OCI-M1 (cell line): Measurements from ENCODE around the gene DNAI2.
A peak's percentile ranks its signal among the peaks of the same experiment; 100 is the strongest.

Experiments
- DNase-seq: peaks from one replicate; lab custom pipeline; 2025; lab: John Stamatoyannopoulos, UW

Gene DNAI2

DNA sequence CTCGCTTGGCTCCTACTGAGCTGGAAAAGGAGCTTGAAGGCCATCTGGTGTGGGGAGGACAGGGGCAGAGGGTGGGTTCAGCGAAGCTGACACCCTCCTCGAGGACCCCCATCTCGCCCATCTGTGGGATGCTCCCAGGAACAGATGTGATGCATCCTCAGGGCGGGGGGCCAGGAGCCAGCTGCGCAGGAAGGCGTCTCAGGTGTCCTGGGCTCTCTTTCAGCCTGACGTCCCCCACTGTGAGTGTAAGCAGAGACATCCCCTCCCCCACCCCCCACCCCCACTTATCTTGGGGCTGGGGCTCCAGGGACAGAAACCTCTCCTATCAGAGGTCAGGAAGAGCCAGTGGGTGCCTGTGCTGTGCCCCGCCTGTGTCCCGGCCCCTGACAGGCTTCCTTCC lies 68.2 kb downstream of the DNAI2 start:
- no peak for DNase-seq

DNA sequence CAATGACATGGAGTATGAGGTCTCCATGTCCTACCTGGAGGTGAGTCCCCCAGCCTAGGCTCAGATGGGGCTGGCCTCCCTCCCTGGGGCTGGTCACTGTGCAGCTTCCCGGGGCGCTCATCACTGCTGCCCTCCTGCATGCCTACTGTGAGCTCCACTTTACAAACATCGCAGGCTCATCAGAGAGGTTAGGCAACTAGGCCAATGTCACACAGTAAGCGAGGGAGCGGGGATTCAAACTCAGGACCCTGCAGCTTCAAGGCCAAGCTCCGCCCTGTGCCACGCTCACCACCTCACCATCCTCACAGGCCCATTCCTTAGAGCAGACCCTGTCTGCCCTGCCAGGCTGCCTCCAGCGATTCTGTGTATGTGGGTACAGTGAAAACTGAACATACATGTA lies 69.1 kb downstream of the DNAI2 start:
- no peak for DNase-seq

DNA sequence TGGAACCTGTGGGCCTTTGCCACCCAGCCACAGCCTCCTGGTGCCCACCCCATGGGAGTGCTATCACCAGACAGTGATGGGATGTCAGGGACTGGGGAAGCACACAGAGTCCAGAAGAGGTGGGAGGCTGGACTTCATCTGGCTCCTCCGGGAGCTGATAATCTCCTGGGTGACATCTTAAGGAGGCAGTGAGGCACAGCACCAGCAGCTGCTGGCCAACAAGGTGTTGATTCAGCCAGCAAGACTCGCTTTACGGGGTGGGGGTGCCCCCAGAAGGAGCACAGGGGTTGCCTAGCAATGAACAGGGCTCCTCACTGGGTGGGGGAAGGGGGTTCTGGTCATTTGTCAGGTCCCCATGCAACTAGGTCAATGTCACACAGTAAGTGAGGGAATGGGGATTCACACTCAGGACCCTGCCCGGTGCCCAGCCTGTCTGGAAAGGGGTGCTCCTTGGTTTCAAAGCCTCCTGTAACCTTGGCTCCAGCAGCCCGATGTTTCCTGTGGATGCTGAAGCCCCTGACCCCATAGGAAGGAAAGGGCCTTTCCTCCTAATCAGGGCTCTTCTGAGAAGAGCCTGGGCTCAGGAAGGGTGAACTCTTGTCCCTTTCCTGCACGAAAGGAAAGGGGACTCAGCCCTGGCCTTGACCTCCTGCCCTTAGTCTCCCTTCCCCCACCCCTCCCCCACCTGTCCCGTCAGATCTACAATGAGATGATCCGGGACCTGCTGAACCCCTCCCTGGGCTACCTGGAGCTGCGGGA lies 69.7 kb downstream of the DNAI2 start:
- no peak for DNase-seq

DNA sequence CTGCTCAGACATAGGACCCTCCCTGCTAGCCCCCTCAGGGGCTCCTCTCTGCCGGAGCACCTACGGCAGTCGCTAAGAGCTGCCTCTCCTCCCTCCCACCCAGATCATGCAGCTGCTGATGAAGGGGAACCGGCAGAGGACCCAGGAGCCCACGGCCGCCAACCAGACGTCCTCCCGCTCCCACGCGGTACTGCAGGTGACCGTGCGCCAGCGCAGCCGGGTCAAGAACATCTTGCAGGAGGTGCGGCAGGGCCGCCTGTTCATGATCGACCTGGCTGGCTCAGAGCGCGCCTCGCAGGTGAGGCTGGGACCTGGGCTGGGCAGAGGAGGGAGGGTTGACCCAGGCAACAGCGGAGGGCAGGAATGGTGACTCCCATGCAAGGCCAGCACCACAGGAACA lies 70.6 kb downstream of the DNAI2 start:
- no peak for DNase-seq

DNA sequence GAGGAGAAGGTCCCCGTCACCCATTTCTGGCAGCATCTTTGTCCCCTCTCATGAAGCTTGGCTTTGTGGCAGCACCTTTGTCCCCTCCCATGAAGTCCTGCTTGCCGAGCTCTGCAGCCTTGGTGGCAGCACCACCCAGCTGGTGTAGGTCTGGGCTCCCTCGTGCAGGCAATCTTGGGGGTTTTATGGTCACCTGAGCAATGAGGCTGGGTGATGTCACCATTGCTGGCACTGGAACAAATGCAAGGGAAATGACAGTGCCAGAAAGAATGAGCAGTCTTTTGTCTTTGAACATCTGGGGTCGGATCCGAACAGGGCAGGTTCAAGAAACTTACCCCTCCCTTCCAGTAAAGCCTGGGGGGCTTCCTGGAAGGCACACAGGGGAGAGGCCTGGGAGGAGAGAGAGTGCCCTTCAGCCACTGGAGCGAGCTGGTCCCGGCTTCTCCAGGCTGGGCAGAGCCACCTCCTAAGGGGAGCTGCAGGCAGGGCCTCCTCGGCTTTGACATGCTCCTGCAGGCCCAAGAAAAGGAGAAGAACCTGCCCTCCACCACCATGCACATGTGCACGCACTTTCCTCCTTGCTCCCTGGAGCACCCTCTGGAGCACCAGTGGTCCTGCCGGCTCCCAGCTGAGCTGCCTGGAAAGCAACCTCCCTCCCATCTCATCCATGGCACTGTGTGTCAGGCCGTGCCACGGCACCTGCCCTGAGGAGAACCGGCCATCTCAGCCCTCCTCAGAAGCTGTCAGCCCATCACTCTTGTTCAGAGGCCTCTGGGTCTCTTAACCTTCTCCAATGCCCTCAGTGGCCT lies 71.6 kb downstream of the DNAI2 start:
- DNase-seq, result no peak

DNA sequence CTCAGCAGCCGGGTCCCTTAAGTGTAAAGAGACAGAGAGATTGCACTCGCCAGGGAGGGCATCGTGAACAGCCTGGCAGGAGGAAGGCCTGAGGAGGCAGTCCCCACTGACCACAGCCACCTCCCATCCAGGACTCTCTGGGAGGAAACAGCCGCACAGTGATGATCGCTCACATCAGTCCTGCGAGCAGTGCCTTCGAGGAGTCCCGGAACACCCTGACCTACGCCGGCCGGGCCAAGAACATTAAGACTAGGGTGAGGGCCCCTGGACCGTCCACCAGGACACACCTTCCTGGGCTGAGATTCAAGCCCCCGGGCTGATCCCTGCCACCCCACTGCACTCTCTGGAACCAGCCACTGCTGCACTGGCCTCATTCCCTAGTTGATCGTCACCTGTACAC lies 73.6 kb downstream of the DNAI2 start:
- no peak for DNase-seq

DNA sequence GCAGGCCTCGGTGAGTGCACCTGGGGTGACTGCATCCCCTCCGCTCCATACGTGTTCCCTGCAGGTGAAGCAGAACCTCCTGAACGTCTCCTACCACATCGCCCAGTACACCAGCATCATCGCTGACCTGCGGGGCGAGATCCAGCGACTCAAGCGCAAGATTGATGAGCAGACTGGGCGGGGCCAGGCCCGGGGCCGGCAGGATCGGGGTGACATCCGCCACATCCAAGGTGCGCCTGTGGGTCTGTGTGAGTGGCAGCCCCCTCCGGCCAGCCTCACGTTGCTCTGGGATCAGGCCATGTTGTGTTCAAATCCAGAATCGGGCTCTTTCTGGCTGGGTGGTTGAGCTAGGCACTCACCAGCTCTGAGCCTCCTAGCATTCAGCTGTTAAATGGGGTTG lies 75.1 kb downstream of the DNAI2 start:
- no peak for DNase-seq

DNA sequence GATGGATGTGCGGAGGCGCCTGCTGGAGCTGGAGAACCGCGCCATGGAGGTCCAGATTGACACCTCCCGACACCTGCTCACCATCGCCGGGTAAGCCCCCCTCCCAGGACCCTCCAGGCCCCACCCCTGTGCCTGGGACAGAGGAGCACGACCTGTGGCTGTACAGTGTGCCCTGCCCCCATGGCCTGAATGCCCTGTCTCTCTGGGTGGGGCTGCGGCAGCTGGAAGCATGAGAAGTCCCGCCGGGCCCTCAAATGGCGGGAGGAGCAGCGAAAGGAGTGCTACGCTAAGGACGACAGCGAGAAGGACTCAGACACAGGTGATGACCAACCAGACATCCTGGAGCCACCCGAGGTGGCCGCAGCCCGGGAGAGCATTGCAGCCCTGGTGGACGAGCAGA lies 76.5 kb downstream of the DNAI2 start:
- no peak for DNase-seq

DNA sequence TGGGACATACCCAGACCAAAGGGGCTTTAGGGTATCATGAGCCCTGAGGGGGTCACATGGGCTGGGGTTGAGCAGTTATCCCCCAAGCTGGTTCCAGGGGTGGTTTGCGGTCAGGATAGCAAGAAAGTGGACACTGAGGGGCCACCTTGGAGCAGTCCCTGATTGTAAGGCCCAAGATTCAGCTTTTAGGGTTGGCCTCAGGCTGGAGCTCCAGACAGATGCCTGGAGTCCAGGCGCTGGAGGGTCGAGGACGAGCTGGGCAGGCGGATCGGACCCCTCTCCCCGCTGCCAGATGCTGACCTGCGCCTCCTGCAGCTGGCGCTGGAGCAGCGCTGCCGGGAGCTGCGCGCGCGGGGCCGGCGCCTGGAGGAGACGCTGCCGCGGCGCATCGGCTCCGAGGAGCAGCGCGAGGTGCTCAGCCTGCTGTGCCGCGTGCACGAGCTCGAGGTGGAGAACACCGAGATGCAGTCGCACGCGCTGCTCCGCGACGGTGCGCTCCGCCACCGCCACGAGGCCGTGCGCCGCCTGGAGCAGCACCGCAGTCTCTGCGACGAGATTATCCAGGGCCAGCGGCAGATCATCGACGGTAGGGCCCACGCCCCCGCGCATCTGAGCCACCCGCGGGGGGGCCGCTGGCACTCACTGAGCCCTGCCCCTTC lies 77.6 kb downstream of the DNAI2 start:
- DNase-seq, result no peak

DNA sequence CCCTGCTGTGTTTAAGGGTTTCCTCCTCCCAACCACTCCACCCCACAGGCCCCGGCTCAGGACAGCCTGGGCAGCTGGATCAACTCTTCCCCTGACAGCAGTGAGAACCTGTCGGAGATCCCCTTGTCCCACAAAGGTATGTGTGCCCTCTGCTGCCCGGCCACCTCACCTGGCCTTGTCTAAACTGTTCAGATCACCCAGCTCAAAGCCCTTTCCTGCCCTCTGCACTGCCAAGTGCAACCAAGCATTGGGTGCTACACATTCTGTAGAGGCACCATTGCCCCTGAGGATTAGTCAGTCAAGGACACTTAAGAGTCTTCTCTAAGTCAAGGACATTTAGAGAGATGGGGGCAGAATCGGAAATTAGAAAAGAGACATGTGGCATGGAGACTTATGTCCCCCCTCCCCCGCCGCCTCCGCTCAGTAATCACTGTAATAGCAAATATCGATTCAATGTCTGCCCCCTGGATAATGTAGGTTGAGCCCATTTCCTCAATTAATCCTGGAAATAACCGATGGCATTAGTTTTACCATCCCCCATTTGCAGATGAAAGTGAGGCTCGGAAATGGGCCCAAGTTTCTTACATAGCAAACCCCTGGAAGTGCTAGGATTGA lies 79.5 kb downstream of the DNAI2 start:
- DNase-seq, result no peak

DNA sequence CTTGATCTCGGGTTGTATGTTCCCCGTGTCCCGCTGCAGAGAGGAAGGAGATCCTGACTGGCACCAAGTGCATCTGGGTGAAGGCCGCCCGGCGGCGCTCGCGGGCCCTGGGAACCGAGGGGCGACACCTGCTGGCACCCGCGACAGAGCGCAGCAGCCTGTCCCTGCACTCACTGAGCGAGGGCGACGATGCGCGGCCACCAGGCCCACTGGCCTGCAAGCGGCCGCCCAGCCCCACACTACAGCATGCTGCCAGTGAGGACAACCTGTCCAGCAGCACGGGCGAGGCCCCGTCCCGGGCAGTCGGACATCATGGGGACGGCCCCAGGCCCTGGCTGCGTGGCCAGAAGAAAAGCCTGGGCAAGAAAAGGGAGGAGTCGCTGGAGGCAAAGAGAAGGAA lies 80.1 kb downstream of the DNAI2 start:
- DNase-seq, result peak; percentile 75

DNA sequence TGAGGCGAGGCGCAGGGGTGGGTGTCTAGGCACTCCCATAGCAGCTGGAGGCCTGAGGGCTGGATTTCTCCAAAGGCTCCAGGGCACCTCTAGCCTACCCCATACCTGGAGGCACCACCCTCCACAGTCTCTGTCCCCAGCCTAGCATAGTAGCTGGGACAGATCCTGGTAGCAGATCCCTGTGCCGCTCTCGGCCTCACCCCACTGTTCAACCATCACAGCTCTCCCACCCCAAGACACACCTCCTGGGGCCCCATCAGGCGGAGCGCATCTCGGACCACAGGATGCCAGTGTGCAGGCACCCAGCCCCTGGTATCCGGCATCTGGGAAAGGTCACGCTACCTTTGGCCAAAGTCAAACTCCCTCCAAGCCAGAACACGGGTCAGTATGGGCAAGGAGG lies 80.5 kb downstream of the DNAI2 start:
- no peak for DNase-seq

DNA sequence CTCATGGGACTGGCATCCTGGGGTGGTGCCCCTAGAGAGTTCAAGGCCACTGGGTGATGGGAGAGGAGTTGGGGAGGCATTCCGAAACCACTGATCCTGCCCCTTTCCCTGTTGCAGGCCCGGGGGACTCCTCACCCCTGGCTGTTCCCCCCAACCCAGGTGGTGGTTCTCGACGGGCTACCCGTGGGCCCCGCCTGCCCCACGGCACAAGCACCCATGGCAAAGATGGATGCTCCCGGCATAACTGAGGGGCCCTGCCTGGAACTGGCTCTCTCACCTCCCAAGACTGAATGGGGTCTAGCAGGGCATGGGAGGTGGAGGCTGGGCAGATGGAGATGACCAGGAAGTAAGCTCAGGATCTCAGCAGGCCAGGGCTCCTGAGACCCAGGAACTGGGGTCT lies 81.0 kb downstream of the DNAI2 start:
- no peak for DNase-seq

DNA sequence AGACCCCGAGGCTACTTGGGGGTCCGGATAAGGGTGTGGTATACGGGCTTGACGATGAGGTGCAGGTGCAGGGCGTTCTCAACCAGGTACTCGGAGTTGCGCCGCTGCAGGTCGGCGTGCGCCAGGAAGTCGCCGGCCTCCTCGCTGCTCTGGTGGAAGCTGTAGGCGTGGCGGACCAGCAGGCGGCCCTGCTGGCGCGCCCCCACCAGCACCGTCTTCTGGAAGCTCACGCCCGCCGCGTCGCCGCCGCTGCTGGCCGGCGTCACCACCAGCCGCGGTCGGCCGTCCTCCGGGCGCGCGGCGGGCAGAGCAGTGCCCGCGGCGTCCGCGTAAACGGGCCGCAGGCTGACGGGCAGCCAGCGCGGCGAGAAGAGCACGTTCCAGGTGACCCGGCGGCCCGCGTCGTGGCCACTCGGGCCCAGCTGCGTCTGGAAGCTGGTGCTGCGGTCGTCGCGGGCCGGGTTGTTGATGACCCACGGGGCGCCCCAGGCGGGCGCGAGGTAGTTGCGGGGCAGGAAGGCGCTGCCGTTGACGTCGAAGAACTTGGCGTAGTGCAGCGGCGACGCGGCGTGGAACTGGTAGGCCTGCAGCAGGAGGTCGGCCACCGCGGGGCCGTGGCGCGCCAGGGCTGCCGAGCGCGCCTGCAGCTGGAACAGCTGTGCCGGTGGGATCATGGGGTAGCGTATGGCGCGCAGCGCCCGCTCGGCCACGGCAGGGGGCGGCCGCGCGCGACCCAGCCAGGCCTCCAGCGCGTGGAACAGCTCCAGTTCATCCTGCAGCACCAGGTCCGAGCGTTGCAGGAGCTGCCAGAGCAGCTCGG lies 82.8 kb downstream of the DNAI2 start:
- DNase-seq, result no peak

DNA sequence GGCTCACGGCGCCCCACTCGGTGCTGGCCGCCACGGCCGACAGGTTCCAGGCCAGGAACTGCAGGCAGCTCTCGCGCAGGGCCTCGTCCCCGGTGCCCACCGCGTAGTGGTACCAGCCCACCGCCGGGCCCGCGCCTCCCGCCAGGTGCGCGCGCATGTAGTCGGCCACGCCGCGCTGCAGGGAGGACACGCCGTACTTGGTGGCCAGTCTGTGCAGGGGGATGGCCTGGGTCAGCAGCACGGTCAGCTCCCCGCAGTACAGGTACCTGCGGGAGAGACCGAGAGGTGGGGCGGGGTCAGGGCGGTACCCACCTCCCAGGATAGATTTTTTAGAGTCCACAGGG lies 83.4 kb downstream of the DNAI2 start:
- DNase-seq, result no peak

DNA sequence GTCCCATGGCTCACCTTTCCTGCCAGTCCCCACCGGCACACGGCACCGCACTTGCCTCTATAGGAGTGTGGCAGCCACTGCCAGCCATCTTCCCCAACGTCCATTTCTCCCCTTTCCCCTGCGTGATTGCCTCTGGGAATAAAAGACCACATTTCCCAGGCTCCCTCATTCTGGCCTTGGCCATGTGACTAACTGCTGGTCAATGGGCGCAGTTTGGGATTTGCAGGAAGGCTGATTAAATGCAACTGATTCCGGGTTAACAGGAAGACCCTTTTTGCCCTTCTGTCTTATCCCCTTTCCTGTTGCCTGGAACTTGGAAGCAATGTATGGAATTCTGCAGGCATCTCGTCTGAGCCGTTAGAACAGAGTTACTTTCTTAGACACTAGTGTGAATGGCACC lies 84.7 kb downstream of the DNAI2 start:
- DNase-seq, result no peak

DNA sequence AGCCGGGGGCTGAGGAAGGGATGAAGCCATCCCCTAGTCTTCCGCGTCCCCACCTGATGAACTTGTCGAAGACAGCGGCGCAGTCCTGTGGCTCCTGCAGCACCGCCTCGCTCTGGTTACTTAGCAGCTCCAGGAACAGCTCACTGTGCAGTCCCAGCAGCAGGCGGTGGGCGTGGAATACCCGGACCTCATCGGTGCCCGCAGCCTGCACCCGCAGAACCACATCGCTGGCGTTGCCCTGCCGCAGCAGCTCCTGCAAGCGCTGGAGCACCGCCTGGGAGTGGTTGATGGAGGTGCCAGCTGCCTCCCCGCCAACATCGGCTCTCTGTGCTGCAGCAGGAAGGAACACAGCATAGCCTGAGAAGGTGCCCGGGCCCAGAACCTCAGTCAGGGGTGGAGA lies 85.9 kb downstream of the DNAI2 start:
- no peak for DNase-seq

DNA sequence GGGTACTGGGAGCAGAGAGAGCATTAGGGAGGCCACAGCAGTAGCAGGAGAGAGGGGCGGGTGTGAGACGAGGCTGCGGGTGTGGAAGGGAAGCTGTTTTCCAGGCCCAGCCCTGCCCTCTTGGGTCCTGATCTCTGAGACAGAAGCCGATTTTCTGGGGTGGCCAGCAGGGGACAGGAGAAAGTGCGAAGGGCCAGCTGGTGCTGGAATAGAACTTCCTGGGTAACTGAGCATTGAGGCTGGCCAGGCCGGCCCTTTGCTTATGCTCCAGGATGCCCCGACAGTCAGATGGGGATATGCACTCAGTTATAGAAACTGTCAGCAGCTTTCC lies 86.8 kb downstream of the DNAI2 start:
- DNase-seq, result no peak

DNA sequence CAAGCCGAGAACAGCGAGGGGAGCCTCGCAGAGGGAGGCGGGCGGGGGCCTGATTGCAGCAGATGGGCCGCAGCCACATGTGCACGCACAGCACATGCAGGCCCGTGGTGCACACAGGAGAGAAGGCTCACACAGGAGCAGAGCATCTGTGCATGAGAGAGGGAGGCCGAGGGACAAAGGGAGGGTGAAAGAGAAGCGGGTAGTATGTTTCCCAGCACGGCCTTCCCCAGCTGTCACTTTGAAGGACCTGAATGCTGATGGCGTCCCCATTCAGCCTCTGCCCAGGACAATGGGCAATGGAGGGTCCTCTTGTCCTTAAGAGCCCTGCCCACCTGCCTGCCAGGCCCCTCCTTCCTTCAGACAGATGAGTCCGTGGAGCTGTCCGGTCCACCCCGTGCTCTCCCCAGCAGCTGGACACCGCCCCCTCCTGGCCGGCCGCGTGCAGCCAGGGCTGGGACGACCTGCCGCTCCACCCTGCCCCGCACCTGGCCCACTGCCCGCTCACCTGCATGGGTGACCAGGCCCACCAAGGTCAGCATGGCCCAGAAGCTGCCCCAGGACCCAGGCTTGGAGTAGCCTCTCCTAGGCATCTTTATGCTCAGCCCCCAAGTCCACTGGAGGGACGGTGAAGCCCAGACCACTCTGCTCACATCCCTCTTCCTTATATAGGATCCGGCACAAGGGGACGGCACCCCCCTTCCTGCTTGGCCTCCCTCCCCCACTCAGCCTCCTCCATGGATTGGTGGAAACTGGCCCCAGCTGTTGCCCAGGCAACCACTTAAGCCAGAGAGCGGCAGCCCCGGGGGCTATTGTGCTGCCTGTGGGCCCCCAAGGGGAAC lies 87.4 kb downstream of the DNAI2 start, which contains the start of gene BTBD17:
BTBD17 (minus strand) TSS at position 639 of the 839 bp plus-strand sequence; CDS start at position 590, 49 bp downstream.
- DNase-seq, result peak; percentile 37

DNA sequence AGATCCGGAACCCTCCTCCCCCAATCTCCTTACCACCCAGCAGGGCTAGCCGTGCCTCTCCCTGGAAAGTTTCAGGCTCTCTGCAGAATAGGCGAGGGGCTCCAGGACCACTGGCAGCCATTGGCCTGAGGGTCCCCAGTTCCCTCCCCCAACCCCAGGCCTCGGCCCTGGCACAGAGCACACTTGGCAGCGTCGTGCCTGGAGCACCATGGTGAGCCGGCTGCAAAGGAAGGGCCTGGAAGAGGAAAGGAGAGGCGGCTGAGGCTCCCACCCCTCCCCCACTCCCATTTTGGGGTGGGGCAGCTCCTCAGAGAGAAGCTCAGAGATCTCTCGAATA lies 88.0 kb downstream of the DNAI2 start:
- no peak for DNase-seq
